BJ (cell line): ENCODE results near the gene TKT. TPM values are rescaled to one million over a fixed set of nuclear protein-coding genes. Genes with fewer than 3 reads are reported as not detected.

Source experiments
- CTCF ChIA-PET: fragments of 350-600 bp; formaldehyde crosslinking; extraction: SDS; loops from one replicate; lab custom pipeline; 2021; ENCODE audit warnings: antibody characterized with exemption, inconsistent platforms; lab: Yijun Ruan, JAX
- POLR2A ChIA-PET: fragments of 300-600 bp; sonication (Branson Sonifier 250); formaldehyde crosslinking; extraction: SDS; loops from one replicate; lab custom pipeline; 2021; ENCODE audit warnings: antibody characterized with exemption; lab: Charles Lee
- DNase-seq: peaks from one replicate; pipeline ENCODE4 v3.0.0-alpha.2; 2011; ENCODE audit warnings: low read depth
- H3K27me3 ChIP-seq: 2 replicates; pipeline ENCODE4 v1.6.0; 2011; ENCODE audit warnings: low read length; ENCODE audit not compliant: control insufficient read depth, insufficient read depth
- H3K36me3 ChIP-seq: 2 replicates; pipeline ENCODE4 v1.5.1; 2011; ENCODE audit warnings: low read length; ENCODE audit not compliant: control insufficient read depth, insufficient read depth
- H3K4me3 ChIP-seq: 2 replicates; pipeline ENCODE4 v1.5.1; 2011; ENCODE audit warnings: low read depth, mild to moderate bottlenecking, control low read depth, low read length
- CTCF ChIP-seq: IDR thresholded peaks from 2 replicates; pipeline ENCODE4 v1.5.1; 2011; ENCODE audit warnings: low read depth, mild to moderate bottlenecking, control low read depth, inconsistent platforms, low read length, moderate library complexity; ENCODE audit not compliant: insufficient read depth
- polyA plus RNA-seq: library from polyadenylated mRNA; depleted of rRNA; stranded (reverse); fragments of >200 nt; gene quantifications from 2 replicates; pipeline ENCODE4 v1.2.3, GENCODE V29; 2011

TKT gene
- polyA plus RNA-seq, 1 experiment, result 305 TPM

GRCh38 chr3:53261712-53262111 is 5.9 kb upstream of the TKT start:
- no peak for DNase-seq

GRCh38 chr3:53260286-53260785 is 4.5 kb upstream of the TKT start:
- H3K36me3 ChIP-seq, result no peaks in the 10 kb centered on the region
- H3K4me3 ChIP-seq, result no peak overlapping the region
- POLR2A ChIA-PET, result no interaction called here
- no peaks in the 10 kb centered on the region for H3K27me3 ChIP-seq
- DNase-seq, result no peak
- TF ChIP-seq CTCF, result no peak
- CTCF ChIA-PET, result no interaction called here

More at GRCh38 chr3:53261712-53262111, 5.9 kb upstream of the TKT start:
- H3K4me3 ChIP-seq, result no peak overlapping the region
- no peak for TF ChIP-seq CTCF
- CTCF ChIA-PET, result interaction anchor here (1.2 to 1.5 kb wide), 2 partner anchors 9 to 128 kb away, joined by 3 read pairs; no protein-coding TSS in a partner anchor
- H3K36me3 ChIP-seq, result no peaks in the 10 kb centered on the region
- POLR2A ChIA-PET, result no interaction called here
- no peaks in the 10 kb centered on the region for H3K27me3 ChIP-seq

GRCh38 chr3:53259427-53260259 is 3.8 kb upstream of the TKT start:
- H3K4me3 ChIP-seq, result no peak overlapping the region
- H3K36me3 ChIP-seq, result no peaks in the 10 kb centered on the region
- ChIA-PET POLR2A (interaction anchor here (0.5 kb wide), 1 partner anchor 359 kb away, joined by 19 read pairs; no protein-coding TSS in a partner anchor), CTCF (interaction anchor here (1.2 kb wide), 1 partner anchor 11 kb away, joined by 4 read pairs; no protein-coding TSS in a partner anchor)
- TF ChIP-seq CTCF, result no peak
- H3K27me3 ChIP-seq, result no peaks in the 10 kb centered on the region
- DNase-seq, result no peak

- no peak for DNase-seq
- CTCF ChIA-PET, result interaction anchor here (1.2 to 1.4 kb wide), 2 partner anchors 10 to 63 kb away, joined by 4 read pairs; no protein-coding TSS in a partner anchor
- POLR2A ChIA-PET, result interaction anchor here (0.5 kb wide), 1 partner anchor 358 kb away, joined by 19 read pairs; no protein-coding TSS in a partner anchor
- no peak for TF ChIP-seq CTCF
- H3K27me3 ChIP-seq, result no peaks in the 10 kb centered on the region
- H3K36me3 ChIP-seq, result no peaks in the 10 kb centered on the region
- H3K4me3 ChIP-seq, result no peak overlapping the region
These were observed 3.0 kb upstream of the TKT start for GRCh38 chr3:53258600-53259426.
